ENCODE results near the gene SEC24D.

The SEC24D gene

DNA sequence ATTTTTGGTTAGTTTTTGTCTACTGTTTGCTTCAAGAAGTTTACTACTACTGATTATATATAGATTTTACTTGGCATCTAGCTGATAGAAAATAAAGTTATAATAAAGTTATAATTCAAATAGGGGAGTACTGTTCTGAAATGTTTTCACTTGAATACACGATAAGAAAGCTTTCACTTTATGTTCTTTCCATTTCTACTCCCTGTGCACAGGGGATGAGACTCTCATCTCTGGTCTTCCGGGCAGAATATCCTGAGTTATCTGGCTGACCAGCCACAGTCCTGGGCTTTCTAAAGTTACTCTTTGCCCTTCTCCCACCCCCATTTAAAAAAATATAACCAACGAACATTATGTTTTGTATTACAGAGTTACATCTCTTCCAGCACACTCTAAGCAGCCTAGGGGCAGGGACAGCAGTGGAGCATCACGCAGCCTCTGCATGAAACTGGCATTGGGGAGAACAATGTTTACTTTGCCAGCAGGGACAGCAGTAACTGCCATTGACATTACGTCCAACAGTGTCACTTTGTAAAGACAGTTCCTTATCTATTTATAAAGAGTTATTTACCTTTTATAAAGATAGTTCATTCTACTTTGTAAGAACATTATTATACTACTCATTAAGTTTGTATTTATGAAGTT is 86.5 kb downstream of the SEC24D start:
- DNase-seq = no peak

DNA sequence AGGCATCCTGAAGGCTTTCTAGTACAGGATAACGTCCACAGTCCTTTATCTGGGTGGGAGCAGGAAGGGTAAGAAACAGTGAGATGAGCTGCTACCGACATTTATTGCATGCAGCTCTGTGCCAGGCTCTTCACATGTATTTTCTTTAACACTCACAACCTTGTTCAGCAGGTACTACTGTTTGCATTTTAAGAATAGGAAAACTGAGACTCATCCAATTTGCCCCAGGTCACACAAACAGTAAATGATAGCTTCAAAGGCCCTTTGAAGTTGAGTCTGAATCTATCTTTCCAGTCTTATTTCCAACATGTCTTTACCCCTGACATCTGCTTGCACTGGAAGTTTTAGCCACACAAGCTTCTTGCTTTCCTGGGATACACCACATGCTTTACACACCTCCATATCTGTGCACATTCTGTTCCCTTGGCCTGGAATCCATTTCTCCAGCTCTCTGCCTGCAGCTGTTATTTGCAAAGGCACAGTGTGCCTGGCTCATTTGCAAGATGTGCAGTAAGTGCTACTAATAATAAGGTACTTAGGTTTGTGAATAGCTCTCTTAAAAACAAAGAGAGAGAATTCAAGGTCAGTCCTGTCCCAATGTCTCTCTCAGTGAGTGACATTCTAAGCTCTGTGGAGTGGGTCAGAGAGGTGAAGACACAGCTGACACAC is 89.5 kb downstream of the SEC24D start:
- DNase-seq = no peak

DNA sequence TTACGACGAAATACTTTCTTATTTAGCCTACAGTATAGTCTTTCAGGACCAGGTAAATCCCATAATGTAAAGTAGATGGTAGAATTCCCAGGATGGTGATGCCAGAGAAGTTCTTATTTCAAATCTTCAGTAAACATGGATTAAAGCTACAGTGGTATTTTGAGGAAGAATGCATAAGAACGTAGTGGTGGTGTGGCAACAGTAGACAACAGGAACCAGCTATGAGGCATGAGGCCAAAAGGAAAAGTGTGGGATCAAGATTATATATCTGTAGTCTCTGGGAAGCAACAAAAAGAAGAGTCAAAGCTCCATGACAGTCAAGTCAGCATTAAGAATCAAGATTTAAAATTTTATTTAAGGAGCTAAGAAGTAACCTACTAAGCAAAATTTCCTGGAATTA is 90.6 kb downstream of the SEC24D start:
- DNase-seq = no peak

DNA sequence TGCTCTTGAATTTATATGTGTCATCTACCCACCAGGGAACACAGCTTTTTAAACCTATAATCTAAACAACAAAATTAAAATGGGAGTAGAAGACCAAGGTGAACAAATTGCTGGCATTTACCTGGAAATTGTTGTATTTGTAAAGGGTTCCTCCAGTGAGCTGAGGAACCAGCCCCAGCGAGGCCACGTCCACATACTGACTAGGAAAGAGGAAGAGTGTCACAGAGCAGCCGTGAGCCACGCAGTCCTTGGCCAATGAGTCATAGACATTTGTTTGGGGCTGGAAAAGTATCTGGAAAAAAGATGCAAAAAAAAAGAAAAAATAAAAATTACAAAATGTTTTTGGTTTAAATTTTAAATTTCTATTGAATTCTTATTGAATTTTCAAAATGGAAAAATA is 92.1 kb downstream of the SEC24D start:
- DNase-seq = no peak

DNA sequence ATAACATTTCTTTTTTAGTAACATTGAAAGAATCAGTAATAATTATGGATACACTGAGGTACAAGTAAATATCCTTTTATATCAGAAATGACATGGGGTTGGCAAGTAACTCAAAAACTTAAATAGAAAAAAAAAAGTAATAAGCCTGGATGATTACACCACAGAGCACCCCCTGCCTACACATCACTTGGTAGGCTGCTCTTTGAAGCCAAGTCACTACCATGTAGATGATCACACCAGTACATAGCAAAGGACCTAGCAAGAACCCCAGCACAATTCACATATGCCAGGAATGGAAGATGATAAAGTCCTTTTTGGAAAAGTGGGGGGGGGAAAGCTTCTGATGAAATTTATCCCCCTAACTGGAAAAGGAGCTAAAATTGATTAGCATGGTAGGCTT is 93.9 kb downstream of the SEC24D start:
- DNase-seq = peak; percentile 11

DNA sequence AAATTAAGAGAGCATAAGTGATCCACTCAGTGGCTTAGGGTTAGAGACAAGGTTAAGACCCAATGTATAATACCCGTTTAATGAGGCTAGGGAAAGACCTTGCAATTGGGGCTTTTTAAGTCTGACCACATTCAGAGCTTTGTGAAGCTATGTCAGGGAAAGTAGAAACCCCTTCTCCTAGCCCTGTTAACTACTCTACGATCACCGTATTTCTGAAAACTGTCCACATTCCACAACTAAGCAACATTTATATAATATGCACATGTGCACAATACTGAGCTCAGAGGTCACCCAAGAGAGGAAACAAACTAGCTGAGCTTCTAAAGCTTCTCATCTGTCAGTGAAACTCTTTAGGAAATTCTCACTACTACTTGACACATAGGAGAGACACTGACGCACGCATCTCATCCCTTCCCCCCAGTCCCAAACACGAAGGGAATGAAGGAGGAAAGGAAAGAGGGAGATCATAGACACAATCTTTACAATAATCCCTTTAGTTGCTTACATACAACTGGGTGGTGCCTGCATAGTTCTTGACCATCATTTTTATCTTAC is 94.5 kb downstream of the SEC24D start:
- DNase-seq = peak; percentile 17

DNA sequence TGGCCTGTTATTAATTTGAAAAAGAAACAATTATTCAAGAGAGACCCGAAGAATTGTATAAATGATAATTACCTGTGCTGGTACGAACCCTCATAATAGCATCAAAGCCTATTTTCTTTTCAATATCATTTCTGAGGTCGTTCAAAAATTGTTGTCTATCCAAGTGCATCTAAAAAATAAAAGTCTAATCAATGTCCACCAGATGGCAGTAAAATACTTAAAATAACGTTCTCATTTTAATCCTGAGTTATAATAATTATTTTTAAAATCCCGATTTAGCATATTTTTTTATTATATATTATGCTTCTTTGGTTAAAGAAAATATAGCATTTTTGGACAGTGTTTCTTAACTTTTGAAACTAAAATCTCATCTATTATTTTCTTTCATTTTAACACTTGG is 95.1 kb downstream of the SEC24D start:
- DNase-seq = peak; percentile 28

DNA sequence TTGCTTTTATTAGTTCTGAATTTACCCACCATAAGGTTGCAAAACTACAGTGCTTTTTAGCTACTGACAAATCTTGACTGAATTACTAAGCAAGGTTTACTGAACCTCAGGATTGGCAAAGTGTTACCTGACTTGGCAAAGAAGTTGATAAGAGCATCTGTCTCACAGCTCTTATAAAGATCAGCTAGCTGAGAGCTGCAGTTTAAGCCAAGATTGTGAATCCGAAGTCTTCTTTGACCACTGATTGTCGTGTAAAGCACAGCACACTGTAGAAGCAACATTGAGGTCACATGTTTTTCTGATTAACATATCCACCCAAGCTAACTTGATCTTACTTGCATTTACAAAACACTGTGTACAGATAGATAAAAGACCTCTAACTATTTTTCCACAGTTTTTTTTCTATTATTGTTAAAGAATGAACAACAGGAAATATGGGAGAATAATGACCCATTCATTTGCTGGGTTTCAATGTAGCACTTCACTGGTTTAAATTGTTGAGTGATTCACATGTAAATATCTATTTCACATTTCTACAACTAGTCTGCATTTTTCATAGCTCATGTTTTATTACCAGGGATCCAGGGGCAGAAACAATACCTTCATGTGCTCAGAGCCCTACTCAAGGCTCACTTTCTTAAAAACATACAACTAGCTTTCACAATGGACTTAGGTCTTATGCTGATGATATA is 96.8 kb downstream of the SEC24D start:
- no peak for DNase-seq

DNA sequence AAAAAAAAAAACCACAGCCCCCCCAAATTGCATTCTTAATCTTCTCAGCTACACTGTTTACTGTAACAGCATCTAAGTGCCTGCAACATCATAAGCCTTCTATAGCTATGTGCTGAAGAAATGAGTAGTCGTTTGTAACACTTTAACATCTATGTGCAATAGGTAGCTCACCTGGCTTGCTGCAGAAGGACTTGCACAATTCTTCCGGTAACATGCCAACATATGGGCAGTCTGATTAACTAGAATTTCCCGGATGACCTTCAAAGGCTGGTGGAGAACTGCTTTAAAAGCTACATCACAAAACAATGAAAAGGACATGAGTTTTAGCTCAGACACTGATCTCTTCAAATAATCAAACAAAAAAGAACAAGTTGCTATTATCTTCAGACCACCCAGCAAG is 97.8 kb downstream of the SEC24D start:
- no peak for DNase-seq

DNA sequence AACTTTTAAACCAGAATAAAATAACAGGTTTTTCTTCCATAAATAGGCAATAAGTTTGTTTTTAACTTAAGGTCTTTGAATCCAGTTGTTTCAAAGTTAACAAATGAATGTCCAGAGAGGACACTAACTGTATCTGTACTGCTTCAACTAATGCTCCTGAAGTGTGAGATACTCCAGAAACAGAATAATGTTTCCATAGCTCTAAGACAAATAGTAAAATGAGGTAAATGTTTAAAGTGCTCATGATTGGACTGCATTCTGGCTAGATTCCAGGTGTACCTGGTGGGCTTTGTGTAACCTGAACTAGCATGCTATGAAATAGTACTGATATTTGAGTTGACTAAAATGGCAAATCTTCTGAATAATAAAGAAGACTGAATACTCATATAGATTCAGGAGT is 99.0 kb downstream of the SEC24D start:
- no peak for DNase-seq

DNA sequence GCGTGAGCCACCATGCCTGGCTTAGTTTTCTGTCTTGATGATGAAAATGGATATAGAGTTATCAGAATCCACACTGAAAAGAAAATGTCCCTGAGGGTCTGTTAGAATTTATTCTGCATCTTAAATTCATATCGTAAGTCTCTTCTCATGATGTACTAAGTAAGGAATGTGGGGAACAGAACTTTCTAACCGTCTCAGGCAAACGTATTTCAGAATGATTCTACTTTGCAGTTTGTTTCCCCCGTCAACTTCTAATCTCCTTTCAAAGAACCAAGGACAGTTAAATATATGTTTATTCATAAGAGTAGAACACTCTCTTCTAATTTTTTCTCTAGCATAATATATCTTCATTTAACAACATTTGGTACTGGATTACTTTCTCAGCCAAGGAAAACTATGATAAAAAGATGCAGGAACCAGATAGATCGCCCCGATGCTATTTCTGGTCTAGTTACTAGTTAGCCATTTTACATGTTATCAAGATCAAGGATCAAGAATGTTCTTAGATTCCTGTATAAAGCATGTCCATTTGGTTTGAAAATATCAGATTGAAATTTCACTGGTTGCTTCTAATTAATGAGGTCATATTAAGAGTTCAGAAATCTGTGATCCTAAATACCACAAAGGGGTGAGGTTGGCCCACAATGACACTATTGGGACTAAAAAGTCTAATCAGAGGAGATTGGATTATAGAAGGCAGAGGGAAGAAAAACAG is 101.3 kb downstream of the SEC24D start:
- no peak for DNase-seq

DNA sequence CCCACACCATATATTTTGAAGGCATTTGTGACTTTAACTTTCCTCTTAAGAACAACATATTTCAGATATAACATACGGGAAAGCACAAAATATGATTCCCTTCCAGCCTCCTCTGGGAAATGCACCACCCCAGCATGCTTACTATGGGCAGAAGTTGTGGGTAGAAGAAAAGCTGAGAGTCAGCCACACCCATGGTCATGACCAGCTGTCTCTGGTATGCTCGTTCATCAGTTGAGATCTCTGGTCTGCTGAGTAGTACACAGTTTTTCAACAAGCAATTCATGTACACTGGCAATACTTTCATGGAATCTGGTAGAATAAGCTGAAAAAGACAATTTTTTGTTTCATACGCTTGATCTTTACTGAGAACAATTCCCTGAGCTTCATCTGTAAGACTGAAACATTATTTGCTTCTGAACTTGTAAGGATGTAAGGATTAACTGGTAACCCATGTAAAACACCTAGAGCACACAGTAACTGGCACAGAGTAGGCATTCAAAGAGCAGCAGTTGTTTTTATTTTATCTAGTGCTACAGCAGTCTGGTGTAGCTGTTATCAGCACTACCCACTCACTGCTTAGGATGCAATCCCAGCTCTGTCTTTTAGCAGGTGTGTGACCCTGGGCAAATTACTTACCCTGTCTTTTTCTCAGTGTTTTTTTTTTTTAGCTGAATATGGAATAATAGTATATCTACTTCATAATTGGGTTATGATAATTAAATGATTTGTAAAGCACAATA is 103.2 kb downstream of the SEC24D start:
- peak; percentile 42 for DNase-seq

DNA sequence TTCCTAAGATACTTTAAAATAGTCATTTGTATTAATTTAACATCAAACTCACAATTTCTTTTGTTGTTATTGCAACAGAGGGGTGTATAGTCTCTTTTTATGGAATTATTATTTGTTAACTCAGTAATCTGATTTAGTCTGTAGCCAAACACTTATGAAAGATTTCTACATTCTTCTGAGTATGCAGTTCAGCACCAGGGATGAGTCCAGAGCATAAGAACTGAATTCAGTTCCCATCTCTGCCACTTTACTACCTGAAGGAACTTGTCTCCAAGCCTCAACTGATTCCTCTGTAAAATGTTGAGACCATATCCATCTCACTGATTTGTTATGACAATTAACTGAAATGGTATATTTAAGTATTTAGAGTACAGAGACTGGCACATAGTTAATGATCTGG is 105.2 kb downstream of the SEC24D start:
- DNase-seq = no peak

DNA sequence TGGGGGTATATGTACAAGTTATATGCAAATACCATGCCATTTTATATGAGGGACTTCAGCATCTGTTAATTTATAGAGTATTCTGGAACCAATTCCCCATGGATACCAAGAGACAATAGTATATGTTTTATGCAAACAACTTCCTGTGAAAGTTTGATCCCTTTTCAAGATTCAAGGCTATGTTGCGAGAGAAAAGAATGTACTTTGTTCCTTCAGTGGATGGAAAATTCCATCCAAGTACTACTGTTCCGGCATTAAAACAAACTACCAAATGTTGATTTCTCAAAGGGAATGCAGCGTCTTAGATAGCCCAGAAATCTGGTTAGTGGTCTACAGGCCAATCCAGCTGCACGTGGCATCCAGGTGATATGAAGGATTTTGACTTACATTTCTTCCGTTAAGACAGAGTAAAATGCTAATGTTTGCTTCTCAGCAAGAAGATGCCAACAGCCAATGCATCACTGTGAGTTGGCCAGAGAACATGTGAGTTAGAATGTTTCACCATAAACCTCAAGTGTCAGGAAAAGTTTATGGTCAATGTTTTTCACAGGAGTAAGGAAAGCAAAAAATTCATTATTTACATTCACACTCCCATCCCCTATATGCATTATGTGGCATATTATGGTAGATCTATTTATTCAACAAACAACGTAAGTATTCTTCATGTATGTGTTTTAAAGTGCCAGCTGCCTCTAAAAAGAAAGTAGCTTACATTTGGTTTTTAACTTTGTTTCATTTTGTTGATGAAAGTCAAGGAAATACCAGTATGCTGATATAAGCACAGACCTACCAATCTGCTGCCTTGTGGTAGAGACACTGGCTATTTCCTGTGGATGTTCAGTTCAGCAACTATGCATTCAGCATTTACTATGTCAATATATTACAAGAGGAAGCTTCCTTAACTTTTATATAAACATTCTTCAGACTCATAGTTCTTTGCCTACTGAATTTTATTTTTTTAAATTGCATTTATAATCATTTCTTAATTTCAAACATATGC is 106.3 kb downstream of the SEC24D start:
- peak; percentile 76 for DNase-seq

DNA sequence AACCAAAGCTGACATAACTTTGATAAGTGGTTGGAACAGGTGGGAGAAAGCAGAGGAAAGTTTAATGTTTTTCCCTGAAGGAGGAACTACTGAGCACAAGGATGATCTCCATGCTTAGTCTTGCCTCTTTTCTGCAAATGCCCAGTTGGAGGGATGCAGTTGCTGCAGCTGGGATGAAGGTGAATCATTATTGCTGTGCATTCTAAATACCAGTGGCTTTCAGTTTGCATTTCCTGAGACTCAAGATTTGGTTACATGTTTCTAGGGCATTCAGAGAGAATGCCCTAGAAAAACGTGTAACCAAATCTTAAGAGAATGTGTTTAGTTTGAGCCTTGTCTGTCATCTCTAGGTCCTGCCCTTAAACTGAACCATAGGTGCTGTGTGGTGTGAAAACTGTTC is 108.6 kb downstream of the SEC24D start:
- no peak for DNase-seq

DNA sequence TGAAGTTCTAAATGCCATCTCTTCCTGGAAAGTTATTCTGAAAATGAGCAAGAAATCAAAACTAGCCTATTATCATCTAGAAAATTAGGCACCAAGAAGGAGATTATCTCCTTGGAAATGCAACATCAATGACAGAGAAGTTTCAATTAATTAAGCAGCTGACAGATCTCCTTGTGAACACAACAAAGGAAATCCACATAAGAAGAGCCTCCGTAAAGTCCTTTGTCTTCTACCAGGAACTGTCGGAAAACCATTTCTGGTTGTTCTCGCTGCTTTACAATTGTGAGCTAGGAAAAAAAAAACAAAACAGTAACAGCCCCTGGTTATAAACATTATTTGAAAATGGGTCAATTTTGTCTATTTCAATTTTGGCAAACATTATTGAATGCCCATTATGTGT is 112.6 kb downstream of the SEC24D start:
- DNase-seq = no peak

DNA sequence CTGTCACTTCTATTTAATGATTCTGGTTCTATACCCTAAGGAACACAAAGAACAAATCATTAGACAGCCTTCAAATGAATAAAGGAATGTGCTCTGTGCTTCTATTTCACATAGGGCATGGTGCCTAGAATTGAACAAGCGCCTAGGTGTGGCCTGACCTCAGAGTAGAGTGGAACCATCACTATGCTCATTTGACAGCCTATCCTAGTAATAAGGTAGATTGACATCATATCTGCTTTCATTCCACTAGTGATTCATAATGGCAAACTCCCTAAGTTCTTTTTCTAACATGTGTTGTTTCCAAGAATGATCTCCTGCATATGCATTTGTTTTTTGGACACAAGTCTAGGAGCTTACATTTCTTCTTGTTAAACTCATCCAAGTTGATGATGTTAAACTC is 114.2 kb downstream of the SEC24D start:
- DNase-seq = no peak

DNA sequence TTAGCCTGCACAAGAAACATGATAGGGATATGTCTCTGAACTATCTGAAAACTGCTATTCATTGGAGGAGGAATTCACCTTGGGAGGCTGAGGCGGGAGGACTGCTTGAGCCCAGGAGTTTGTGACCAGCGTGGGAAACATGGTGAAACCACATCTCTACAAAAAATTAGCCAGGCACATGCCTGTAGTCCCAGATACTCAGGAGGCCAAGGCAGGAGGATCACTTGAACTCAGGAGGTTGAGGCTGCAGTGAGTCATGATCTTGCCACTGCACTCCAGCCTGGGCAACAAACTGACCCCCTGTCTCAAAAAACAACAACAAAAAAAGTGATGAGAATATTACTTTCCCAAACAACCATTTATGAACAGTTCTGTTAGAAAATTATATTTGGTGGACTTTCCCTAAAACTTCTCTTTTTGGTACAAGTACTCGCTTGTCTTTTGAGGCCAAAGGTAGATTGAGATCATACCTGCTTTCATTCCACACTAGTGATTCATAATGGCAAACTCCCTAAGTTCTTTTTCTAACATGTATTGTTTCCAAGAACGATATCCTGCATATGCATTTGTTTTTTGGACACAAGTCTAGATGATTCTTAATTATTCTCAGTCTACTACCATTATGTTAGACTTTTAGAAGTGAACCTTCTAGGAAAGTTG is 117.3 kb downstream of the SEC24D start:
- DNase-seq = no peak

DNA sequence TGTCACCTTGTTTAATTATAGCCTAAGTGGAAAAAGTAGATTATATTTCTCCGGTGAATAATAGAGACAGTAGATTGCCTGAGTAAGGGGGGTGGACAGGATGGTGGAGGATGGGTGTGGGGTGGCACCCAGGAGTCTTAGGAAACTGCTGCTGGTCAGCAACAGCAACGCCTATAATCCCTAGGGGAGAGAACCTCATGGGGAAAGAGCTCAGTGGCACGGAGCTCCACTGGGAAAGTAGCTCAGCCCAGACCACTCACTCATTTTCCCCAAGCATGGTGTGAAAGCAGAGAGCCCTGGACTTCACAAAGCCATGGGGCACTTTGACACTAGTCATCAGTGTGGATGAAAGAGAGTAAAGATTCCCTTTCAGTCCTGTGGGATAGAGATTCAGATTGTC is 119.6 kb downstream of the SEC24D start:
- no peak for DNase-seq

DNA sequence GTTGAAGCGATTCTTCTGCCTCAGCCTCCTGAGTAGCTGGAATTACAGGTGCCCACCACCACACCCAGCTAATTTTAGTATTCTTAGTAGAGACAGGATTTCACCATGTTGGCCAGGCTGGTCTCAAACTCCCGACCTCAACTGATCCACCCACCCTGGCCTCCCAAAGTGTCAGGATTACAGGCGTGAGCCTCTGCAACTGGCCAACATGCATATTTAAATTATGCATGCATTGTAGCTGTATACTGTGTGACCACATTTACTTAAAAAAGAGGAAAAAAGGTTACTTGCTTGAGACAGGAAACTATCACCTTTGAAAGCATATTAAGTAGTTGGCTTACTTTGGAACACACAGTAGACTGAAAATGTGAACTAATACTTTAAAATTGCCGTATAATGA is 121.2 kb downstream of the SEC24D start:
- DNase-seq = no peak

DNA sequence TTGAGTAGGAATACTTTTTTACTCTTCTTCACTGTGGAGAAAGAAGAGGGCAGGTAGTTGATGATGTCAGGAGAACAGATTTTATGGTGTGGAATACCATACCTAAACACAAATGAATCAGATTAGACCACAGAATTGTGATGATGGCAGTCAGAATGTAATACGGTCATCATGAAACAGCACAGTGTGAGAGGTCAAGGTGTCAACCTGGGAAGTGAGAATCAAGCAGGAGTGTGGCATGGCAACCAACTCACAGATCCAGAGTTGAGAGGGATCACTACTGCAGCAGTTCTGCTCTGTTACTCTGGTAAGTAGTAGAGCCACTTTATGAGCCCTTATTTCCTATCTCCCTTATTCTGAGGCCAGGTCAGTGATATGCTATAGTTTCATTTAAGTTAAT is 123.1 kb downstream of the SEC24D start:
- DNase-seq = peak; percentile 13

Data from fibroblast of upper back skin (primary cell).